ENCODE measurements around the gene TRIM67.

TRIM67 gene

DNA sequence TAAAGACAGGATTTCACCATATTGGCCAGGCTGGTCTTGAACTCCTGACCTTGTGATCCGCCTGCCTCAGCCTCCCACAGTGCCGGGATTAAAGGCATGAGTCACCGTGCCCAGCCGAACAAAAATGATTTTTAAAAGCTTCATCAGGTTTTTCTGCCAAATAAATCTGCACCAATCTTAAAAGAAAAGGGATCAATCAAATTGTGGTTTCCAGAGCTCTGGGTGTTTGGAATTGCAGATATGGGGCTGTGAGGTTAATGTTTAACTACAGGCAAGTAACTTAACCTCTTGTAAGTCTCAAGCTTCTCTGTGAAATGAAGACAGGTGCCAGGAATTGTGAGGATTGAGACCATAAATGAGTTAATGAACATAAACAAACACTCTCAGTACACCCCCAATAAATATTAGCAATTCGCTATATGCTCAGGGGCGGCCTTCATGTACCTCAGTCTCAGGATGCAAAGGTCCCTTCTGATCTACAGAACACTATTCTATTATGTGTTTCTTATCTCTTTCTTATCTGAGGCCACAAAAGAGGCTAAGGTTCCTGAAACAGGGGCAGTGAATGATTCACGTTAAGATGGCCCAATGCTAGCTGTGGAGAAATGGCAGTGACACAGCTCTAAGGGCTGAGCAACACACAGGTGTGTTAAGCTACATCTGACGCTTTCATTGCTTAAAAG is 72.0 kb downstream of the TRIM67 start:
- no peak for DNase-seq (ENCODE audit: low read depth, low spot score)

- DNase-seq (ENCODE audit: low read depth, low spot score) = no peak
Observed at GRCh38 chr1:231234506-231234905, 72.6 kb downstream of the TRIM67 start.

DNA sequence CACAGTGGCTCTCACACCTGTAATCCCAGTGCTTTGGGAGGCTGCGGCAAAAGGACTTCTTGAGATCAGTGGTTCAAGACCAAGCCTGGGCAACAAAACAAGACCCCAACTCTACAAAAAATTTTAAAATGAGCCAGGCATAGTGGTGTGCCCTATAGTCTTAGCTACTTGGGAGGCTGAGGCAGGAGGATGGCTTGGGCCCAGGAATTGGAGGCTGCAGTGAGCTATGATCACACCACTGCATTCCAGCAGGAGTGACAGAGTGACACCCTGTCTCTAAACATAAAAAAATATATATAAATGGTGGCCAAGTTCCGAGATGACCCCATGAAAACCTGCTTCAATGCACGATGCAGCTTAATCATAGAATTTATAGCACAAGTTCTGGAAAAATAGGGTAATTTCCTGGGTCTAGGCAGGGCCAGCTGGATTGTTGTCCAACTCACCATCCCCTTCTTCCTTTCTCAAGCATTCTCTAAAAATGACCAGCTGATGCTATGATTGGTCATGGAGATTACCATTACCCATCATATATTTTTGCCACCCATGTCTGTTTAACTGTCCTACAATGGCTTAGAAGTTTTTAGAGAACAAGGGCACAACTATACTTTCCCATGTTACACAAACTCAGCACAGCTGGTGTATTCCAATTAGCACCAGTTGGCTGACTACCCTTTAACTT is 73.8 kb downstream of the TRIM67 start:
- no peak for DNase-seq (ENCODE audit: low read depth, low spot score)

- no peak for DNase-seq (ENCODE audit: low read depth, low spot score)
Observed at GRCh38 chr1:231236208-231236591, 74.3 kb downstream of the TRIM67 start.

DNA sequence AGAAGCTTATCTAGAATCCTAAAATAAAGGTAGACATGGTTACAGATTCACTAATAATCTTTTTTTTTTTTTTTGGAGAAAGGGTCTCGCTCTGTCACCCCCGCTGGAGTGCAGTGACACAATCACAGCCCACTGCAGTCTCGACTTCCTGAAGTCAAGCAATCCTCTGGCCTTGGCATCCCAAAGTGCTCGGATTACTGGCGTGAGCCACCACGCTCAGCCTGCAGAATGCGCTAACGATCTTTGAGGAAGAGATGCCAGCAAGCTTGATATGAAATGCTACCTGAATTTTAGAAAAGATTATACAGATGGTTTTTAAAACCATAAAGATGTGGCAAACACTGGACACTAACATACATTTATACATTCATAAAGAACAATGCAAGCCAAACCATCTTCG is 75.1 kb downstream of the TRIM67 start:
- no peak for DNase-seq (ENCODE audit: low read depth, low spot score)

- DNase-seq (ENCODE audit: low read depth, low spot score) = no peak
Observed at GRCh38 chr1:231238298-231238697, 76.4 kb downstream of the TRIM67 start.

- DNase-seq (ENCODE audit: low read depth, low spot score) = no peak
Observed at GRCh38 chr1:231240531-231240882, 78.6 kb downstream of the TRIM67 start.

- DNase-seq (ENCODE audit: low read depth, low spot score) = peak; percentile 74
Observed at GRCh38 chr1:231240883-231241735, 79.3 kb downstream of the TRIM67 start, which contains the start of gene GNPAT. GNPAT (plus strand) TSS chr1:231241212; CDS start chr1:231241379, 167 bp downstream.

GRCh38 chr1:231241750-231242149 is 79.9 kb downstream of the TRIM67 start:
- DNase-seq (ENCODE audit: low read depth, low spot score) = no peak

GRCh38 chr1:231242516-231243198 is 80.8 kb downstream of the TRIM67 start:
- DNase-seq (ENCODE audit: low read depth, low spot score) = no peak

GRCh38 chr1:231248778-231249177 is 86.9 kb downstream of the TRIM67 start:
- DNase-seq (ENCODE audit: low read depth, low spot score) = no peak

DNA sequence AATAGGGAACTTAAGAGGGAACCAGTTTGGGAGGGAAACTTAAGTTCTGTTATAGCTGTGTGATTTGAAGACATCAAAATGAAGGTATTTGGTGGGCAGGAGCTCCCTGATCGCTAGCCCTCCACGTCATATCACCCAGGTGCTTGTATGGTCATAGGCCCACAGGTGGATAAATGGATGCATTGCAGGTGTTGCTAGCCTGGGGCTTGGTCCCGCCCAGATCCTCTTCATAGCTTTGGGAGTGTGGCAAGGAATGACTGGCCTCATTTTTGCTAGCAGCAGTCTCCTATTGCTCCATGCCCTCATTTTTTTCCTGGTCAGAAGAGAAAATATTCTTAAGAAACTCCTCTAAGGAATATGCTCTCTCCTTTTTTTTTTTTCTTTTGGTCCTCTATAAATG is 90.5 kb downstream of the TRIM67 start:
- DNase-seq (ENCODE audit: low read depth, low spot score) = no peak

GRCh38 chr1:231260351-231260750 is 98.5 kb downstream of the TRIM67 start:
- DNase-seq (ENCODE audit: low read depth, low spot score) = no peak

DNA sequence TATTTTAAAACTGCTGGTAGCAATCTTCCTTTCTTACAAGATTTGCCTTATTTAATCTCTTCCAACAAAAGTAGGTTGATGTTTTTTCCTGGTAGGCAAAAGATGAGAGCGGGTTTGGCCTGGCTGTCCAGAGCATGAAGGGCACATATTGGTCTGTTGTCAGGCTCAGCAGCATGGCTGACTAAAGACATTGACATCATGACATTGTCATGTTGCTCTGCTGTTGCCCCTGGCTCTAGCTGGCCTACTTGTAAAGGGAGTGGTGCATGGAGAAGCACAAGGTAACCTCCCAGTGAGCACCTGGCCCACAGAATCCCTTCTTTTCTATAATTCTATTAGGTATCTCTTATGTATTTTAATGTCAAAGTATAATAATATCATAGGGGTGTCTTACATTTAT is 102.8 kb downstream of the TRIM67 start:
- DNase-seq (ENCODE audit: low read depth, low spot score) = no peak

DNA sequence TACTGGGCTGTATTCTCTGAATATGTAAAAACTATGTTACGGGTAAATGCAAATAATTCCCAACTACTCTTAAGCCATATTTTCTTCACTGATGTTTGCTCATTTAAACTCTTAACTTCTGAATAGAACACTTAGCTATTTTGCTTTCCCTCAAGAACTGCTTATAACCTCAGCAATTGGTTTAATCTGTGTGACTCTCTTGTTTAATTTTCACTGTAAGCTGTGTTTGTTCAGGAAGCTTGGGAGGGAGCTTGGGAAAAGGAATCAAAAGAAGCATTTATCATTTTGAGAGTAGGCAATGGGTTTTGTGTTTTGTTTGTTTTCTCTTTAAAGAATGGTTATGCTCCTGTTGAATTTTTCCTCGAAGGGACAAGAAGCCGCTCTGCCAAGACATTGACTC is 103.5 kb downstream of the TRIM67 start:
- DNase-seq (ENCODE audit: low read depth, low spot score) = no peak

- DNase-seq (ENCODE audit: low read depth, low spot score) = no peak
Observed at GRCh38 chr1:231266811-231267322, 105.0 kb downstream of the TRIM67 start.

Data from activated naive CD8-positive, alpha-beta T cell treated with anti-CD3 and anti-CD28 coated beads, Interleukin-2, amount 50 U/mL, for 16 hours (primary cell).